Calu3 (cell line): Measurements from ENCODE around the gene RNF31. TPM values are rescaled to one million over a fixed set of nuclear protein-coding genes. Genes with fewer than 3 reads are reported as not detected.
A peak's percentile ranks its signal among the peaks of the same experiment; 100 is the strongest.

Experiments used
- BruUV-seq: library from RNA; stranded (reverse); fragments of 400-500 nt; replicated peaks from 2 replicates; lab custom pipeline; 2021; lab: Mats Ljungman, UMichigan
- CTCF ChIA-PET: fragments of 300-600 bp; sonication (Branson Sonifier 250); formaldehyde crosslinking; loops from one replicate; lab custom pipeline; 2022; ENCODE audit warnings: antibody characterized with exemption; lab: Charles Lee
- DNase-seq: peaks from one replicate; pipeline ENCODE4 v3.0.0; 2022
- H3K27ac Mint-ChIP-seq: one replicate; pipeline ENCODE4 v1.8.0; 2022; ENCODE audit warnings: mixed read lengths; ENCODE audit not compliant: unreplicated experiment
- H3K27me3 Mint-ChIP-seq: one replicate; pipeline ENCODE4 v1.8.0; 2022; ENCODE audit warnings: mixed read lengths; ENCODE audit not compliant: unreplicated experiment
- H3K36me3 Mint-ChIP-seq: one replicate; pipeline ENCODE4 v1.8.0; 2022; ENCODE audit warnings: mild to moderate bottlenecking, moderate library complexity, mixed read lengths; ENCODE audit not compliant: insufficient read depth, unreplicated experiment
- H3K4me1 Mint-ChIP-seq: one replicate; pipeline ENCODE4 v1.8.0; 2022; ENCODE audit warnings: mild to moderate bottlenecking, low read depth, mixed read lengths; ENCODE audit not compliant: unreplicated experiment
- H3K4me3 Mint-ChIP-seq: one replicate; pipeline ENCODE4 v1.8.0; 2022; ENCODE audit warnings: mild to moderate bottlenecking, low read depth, moderate library complexity, mixed read lengths; ENCODE audit not compliant: unreplicated experiment
- H3K9me3 Mint-ChIP-seq: one replicate; pipeline ENCODE4 v1.8.0; 2022; ENCODE audit warnings: low read depth, mixed read lengths; ENCODE audit not compliant: unreplicated experiment
- CTCF ChIP-seq: fragments of 200-600 bp; IDR thresholded peaks from one replicate; pipeline ENCODE4 v1.8.0; 2022; ENCODE audit warnings: antibody characterized with exemption; ENCODE audit not compliant: unreplicated experiment
- intact Hi-C: fragments of 100-400 bp; cut with micrococcal nuclease; formaldehyde crosslinking; loops from one replicate; pipeline ENCODE4 v1.10.0; 2022; ENCODE audit not compliant: unreplicated experiment
- total RNA-seq: library from RNA; stranded (reverse); gene quantifications from 2 replicates; pipeline ENCODE4 v1.2.3, GENCODE V29; 2022

RNF31 gene
- total RNA-seq, 1 experiment from 2014 or later: 103 TPM

GRCh38 chr14:24164518-24164991 is 17.3 kb downstream of the RNF31 start:
- peaks cover 13% of the 10 kb centered on the region for H3K4me1 Mint-ChIP-seq
- intact Hi-C loops: no loop called here
- H3K36me3 Mint-ChIP-seq: peaks cover 63% of the 10 kb centered on the region
- no peaks in the 10 kb centered on the region for H3K9me3 Mint-ChIP-seq
- H3K27ac Mint-ChIP-seq: no peak overlapping the region
- no peak overlapping the region for H3K4me3 Mint-ChIP-seq
- DNase-seq: no peak
- CTCF ChIA-PET: interaction anchor here (1.4 kb wide), 1 partner anchor 18 kb away, joined by 3 read pairs; no protein-coding TSS in a partner anchor
- BruUV-seq: no TSS peak
- no peak for TF ChIP-seq CTCF
- H3K27me3 Mint-ChIP-seq: no peaks in the 10 kb centered on the region

GRCh38 chr14:24165785-24166184 is 18.5 kb downstream of the RNF31 start:
- intact Hi-C loops: no loop called here
- no peak for DNase-seq
- Mint-ChIP-seq H3K4me1 (peaks cover under 1% of the 10 kb centered on the region), H3K27ac (no peak overlapping the region), H3K4me3 (no peak overlapping the region), H3K36me3 (peaks cover 51% of the 10 kb centered on the region), H3K9me3 (no peaks in the 10 kb centered on the region), H3K27me3 (no peaks in the 10 kb centered on the region)
- CTCF ChIA-PET: interaction anchor here (1.4 kb wide), 1 partner anchor 19 kb away, joined by 3 read pairs; no protein-coding TSS in a partner anchor
- no TSS peak for BruUV-seq
- TF ChIP-seq CTCF: no peak

GRCh38 chr14:24167469-24168114 is 20.3 kb downstream of the RNF31 start:
- intact Hi-C loops: no loop called here
- no peak overlapping the region for H3K4me3 Mint-ChIP-seq
- no peaks in the 10 kb centered on the region for H3K9me3 Mint-ChIP-seq
- CTCF ChIA-PET: no interaction called here
- no peaks in the 10 kb centered on the region for H3K4me1 Mint-ChIP-seq
- no peak for DNase-seq
- no peaks in the 10 kb centered on the region for H3K27me3 Mint-ChIP-seq
- no peak for TF ChIP-seq CTCF
- BruUV-seq: no TSS peak
- peak overlapping the region; percentile 55 for H3K27ac Mint-ChIP-seq
- H3K36me3 Mint-ChIP-seq: peaks cover 40% of the 10 kb centered on the region

GRCh38 chr14:24171422-24172260 is 24.3 kb downstream of the RNF31 start, which contains the start of gene REC8:
Gene REC8 (plus strand): TSS chr14:24172080. CDS start chr14:24172553, 473 bp downstream.
- intact Hi-C loops: no loop called here
- no peak for DNase-seq
- no peaks in the 10 kb centered on the region for H3K27me3 Mint-ChIP-seq
- no TSS peak for BruUV-seq
- CTCF ChIA-PET: no interaction called here
- no peak within 1 kb of the TSS for H3K27ac Mint-ChIP-seq
- H3K4me3 Mint-ChIP-seq: no peak within 1 kb of the TSS
- no peaks in the 10 kb centered on the region for H3K4me1 Mint-ChIP-seq
- H3K9me3 Mint-ChIP-seq: no peaks in the 10 kb centered on the region
- no peak for TF ChIP-seq CTCF
- peaks cover 41% of the 10 kb centered on the region for H3K36me3 Mint-ChIP-seq
